HCT116 (cell line): ENCODE results near the gene ADGRD1. TPM values are rescaled to one million over a fixed set of nuclear protein-coding genes. Genes with fewer than 3 reads are reported as not detected.

Experiments used
- ATAC-seq: fragments of 200-7000 bp; cut with Tn5 transposase; 2 replicates; pipeline ENCODE4 v1.9.1; 2020; ENCODE audit warnings: mild to moderate bottlenecking, moderate library complexity
- BruUV-seq: library from RNA; stranded (reverse); fragments of 400-500 nt; replicated peaks from 2 replicates; lab custom pipeline; 2021; lab: Mats Ljungman, UMichigan
- CTCF ChIA-PET: fragments of 300-600 bp; sonication (Branson Sonifier 250); formaldehyde crosslinking; loops from one replicate; lab custom pipeline; 2021; ENCODE audit warnings: antibody characterized with exemption; lab: Charles Lee
- POLR2A ChIA-PET: fragments of 300-600, 350-600 bp; sonication (Branson Sonifier 250); formaldehyde crosslinking; loops from one replicate; lab custom pipeline; 2021; ENCODE audit warnings: antibody characterized with exemption; lab: Charles Lee
- RAD21 ChIA-PET, 2 experiments: fragments of 300-600 bp; sonication (Branson Sonifier 250); formaldehyde crosslinking; loops; one replicate each; lab custom pipeline; 2023; ENCODE audit warnings: low total read pairs in 2 of 2; ENCODE audit not compliant: uncharacterized antibody in 2 of 2, unreplicated experiment in 2 of 2, low non-redundant PET in 1 of 2; lab: Charles Lee
- DNase-seq: peaks from one replicate; pipeline ENCODE4 v3.0.0-alpha.2; 2010; ENCODE audit warnings: low read depth, low spot score
- H2AFZ ChIP-seq: fragments of 200-600 bp; shearing (Covaris generic), sonication (generic); 2 replicates; pipeline ENCODE4 v1.6.1; 2017; ENCODE audit warnings: low read depth, mixed run types, mixed read lengths, antibody characterized with exemption, low read length; ENCODE audit not compliant: poor library complexity, severe bottlenecking
- H3K27ac ChIP-seq: 2 replicates; pipeline ENCODE4 v1.5.1; 2012; ENCODE audit warnings: low read depth, low read length
- H3K27me3 ChIP-seq: fragments of 200-600 bp; sonication (generic); 2 replicates; pipeline ENCODE4 v1.6.1; 2016; ENCODE audit warnings: mixed run types, low read length, mixed read lengths; ENCODE audit not compliant: insufficient read depth
- H3K36me3 ChIP-seq, 2 experiments: fragments of 200-500 bp in 1 of 2; fragments of 200-600 bp in 1 of 2; sonication (Bioruptor generic) in 1 of 2; sonication (generic) in 1 of 2; 2 replicates each; pipeline versions ENCODE4 v1.5.1 to v1.6.1; 2014 to 2016; ENCODE audit warnings: low read length in 2 of 2, inconsistent platforms in 1 of 2, mixed read lengths in 1 of 2, mixed run types in 1 of 2; ENCODE audit not compliant: insufficient read depth in 2 of 2, control insufficient read depth in 1 of 2
- H3K4me1 ChIP-seq, 2 experiments: fragments of 200-600 bp in 1 of 2; sonication (generic) in 1 of 2; 2 replicates each; pipeline versions ENCODE4 v1.5.1 to v1.6.1; 2012 to 2017; ENCODE audit warnings: low read length in 2 of 2, inconsistent platforms in 1 of 2, mild to moderate bottlenecking in 1 of 2, mixed read lengths in 1 of 2, mixed run types in 1 of 2, moderate library complexity in 1 of 2; ENCODE audit not compliant: insufficient read depth in 2 of 2, control insufficient read depth in 1 of 2
- H3K4me2 ChIP-seq: fragments of 200-600 bp; sonication (generic); 2 replicates; pipeline ENCODE4 v1.6.1; 2017; ENCODE audit warnings: mixed run types, low read length, mixed read lengths
- H3K4me3 ChIP-seq, 2 experiments: fragments of 200-600 bp in 1 of 2; sonication (generic) in 1 of 2; replicated peaks in 1 of 2; 2 replicates each; pipeline ENCODE4 v1.5.1; 2011 to 2016; ENCODE audit warnings: low read length in 2 of 2, control low read depth in 1 of 2, low read depth in 1 of 2, mild to moderate bottlenecking in 1 of 2, mixed read lengths in 1 of 2, mixed run types in 1 of 2
- H3K79me2 ChIP-seq: fragments of 200-600 bp; sonication (generic); 2 replicates; pipeline ENCODE4 v1.6.1; 2017; ENCODE audit warnings: mild to moderate bottlenecking, mixed run types, low read length, moderate library complexity, mixed read lengths; ENCODE audit not compliant: insufficient read depth
- H3K9ac ChIP-seq: fragments of 200-600 bp; sonication (generic); 2 replicates; pipeline ENCODE4 v1.6.1; 2016; ENCODE audit warnings: low read length, mixed read lengths
- H3K9me2 ChIP-seq: fragments of 200-600 bp; sonication (generic), shearing (Covaris generic); 2 replicates; pipeline ENCODE4 v1.6.1; 2017; ENCODE audit warnings: mixed run types, mild to moderate bottlenecking, moderate library complexity; ENCODE audit not compliant: insufficient read depth
- H3K9me3 ChIP-seq, 2 experiments: fragments of 200-500 bp in 1 of 2; fragments of 200-600 bp in 1 of 2; sonication (Bioruptor generic) in 1 of 2; sonication (generic) in 1 of 2; 2 replicates each; pipeline ENCODE4 v1.6.1; 2014 to 2017; ENCODE audit warnings: low read length in 2 of 2, mixed read lengths in 2 of 2, inconsistent platforms in 1 of 2, low read depth in 1 of 2, mild to moderate bottlenecking in 1 of 2, mixed run types in 1 of 2, moderate library complexity in 1 of 2; ENCODE audit not compliant: control insufficient read depth in 1 of 2, insufficient read depth in 1 of 2
- H4K20me1 ChIP-seq: fragments of 200-600 bp; sonication (generic), shearing (Covaris generic); 2 replicates; pipeline ENCODE4 v1.6.1; 2017; ENCODE audit warnings: mixed run types, mild to moderate bottlenecking, moderate library complexity; ENCODE audit not compliant: insufficient read depth
- CBX3 ChIP-seq: IDR thresholded peaks from 2 replicates; pipeline ENCODE4 v1.6.1; 2012; ENCODE audit warnings: low read depth
- ELF1 ChIP-seq: IDR thresholded peaks from 2 replicates; pipeline ENCODE4 v1.6.1; 2012; ENCODE audit warnings: low read depth, borderline replicate concordance
- EZH2 ChIP-seq: fragments of 200-600 bp; sonication (generic); IDR thresholded peaks from 2 replicates; pipeline ENCODE4 v1.6.1; 2017; ENCODE audit warnings: antibody characterized with exemption, mixed run types
- JUND ChIP-seq: IDR thresholded peaks from 2 replicates; pipeline ENCODE4 v1.6.1; 2012
- POLR2A ChIP-seq: IDR thresholded peaks from 2 replicates; pipeline ENCODE4 v1.7.0; 2011; ENCODE audit warnings: borderline replicate concordance; ENCODE audit not compliant: insufficient read depth, insufficient read length; ENCODE audit errors: extremely low read depth
- POLR2AphosphoS5 ChIP-seq: IDR thresholded peaks from 2 replicates; pipeline ENCODE4 v1.6.1; 2011; ENCODE audit warnings: mild to moderate bottlenecking, low read depth, low read length, moderate library complexity
- RAD21 ChIP-seq: IDR thresholded peaks from 2 replicates; pipeline ENCODE4 v1.6.1; 2012; ENCODE audit warnings: low read depth, mild to moderate bottlenecking
- SIN3A ChIP-seq: IDR thresholded peaks from 2 replicates; pipeline ENCODE4 v1.6.1; 2012; ENCODE audit warnings: low read depth
- SP1 ChIP-seq: IDR thresholded peaks from 2 replicates; pipeline ENCODE4 v1.6.1; 2012; ENCODE audit warnings: low read depth
- YY1 ChIP-seq: IDR thresholded peaks from 2 replicates; pipeline ENCODE4 v1.6.1; 2011; ENCODE audit warnings: low read length, low read depth, moderate library complexity, mild to moderate bottlenecking; ENCODE audit not compliant: insufficient replicate concordance; ENCODE audit errors: extremely low read depth
- ZFX ChIP-seq: fragments of 450-650 bp; IDR thresholded peaks from 2 replicates; pipeline ENCODE4 v1.6.1; 2017
- ZNF274 ChIP-seq: fragments of 200-500 bp; sonication (Bioruptor generic); IDR thresholded peaks from 2 replicates; pipeline ENCODE4 v1.6.1; 2014; ENCODE audit warnings: mild to moderate bottlenecking, low read depth, low read length, inconsistent platforms
- intact Hi-C: fragments of 100-400 bp; cut with micrococcal nuclease; formaldehyde crosslinking; loops from 2 replicates; pipeline ENCODE4 v1.10.0; 2022
- total RNA-seq: library from RNA; stranded (reverse); gene quantifications from one replicate; pipeline ENCODE4 v1.2.1, GENCODE V29; 2021; ENCODE audit not compliant: unreplicated experiment
- TF ChIP-seq, protein P1 (sequence below): IDR thresholded peaks from 2 replicates; pipeline ENCODE4 v1.6.1; 2012
- TF ChIP-seq, protein P2 (sequence below): IDR thresholded peaks from 2 replicates; pipeline ENCODE4 v1.6.1; 2011; ENCODE audit warnings: mild to moderate bottlenecking, low read length, moderate library complexity; ENCODE audit not compliant: insufficient replicate concordance; ENCODE audit errors: extremely low read depth
- TF ChIP-seq, protein P3 (sequence below): IDR thresholded peaks from 2 replicates; pipeline ENCODE4 v1.6.1; 2012
- TF ChIP-seq, protein P4 (sequence below), 3 experiments: fragments of 200-600 bp in 1 of 3; sonication (generic) in 1 of 3; IDR thresholded peaks in 2 of 3; conservative IDR thresholded peaks in 1 of 3; 2 replicates each; pipeline ENCODE4 v1.5.1; 2012 to 2017; ENCODE audit warnings: low read depth in 2 of 3, low read length in 2 of 3, antibody characterized with exemption in 1 of 3, borderline replicate concordance in 1 of 3, control low read depth in 1 of 3, mild to moderate bottlenecking in 1 of 3, mixed read lengths in 1 of 3, mixed run types in 1 of 3, moderate library complexity in 1 of 3; ENCODE audit not compliant: insufficient read depth in 1 of 3

The ADGRD1 gene
- total RNA-seq, 1 experiment from 2014 or later: 0.44 TPM

DNA sequence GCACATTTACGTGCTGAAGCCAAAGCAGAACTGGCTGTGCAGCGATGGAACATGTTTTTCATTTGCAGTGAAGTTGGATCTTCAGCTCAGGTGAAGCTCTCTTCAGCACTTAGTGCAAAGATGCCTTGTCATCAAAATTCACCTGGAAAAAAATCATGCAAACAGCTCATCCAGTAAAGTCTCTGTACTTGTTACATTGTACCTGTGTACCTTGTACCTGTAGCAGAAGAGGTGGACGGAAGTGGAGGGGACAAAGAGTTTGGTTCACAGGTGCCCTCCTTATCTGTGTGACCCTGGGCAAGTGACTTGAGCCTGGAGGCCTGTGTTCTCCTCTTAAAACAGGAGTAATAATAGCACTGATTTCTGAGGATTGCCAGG, 54.0 kb downstream of the ADGRD1 start:
- Histone ChIP-seq H2AFZ (no peak overlapping the region), H3K79me2 (no peaks in the 10 kb centered on the region), H3K27ac (no peak overlapping the region), H3K9me3 (no peaks in the 10 kb centered on the region), H3K4me3 (no peak overlapping the region), H3K9ac (no peak overlapping the region), H4K20me1 (no peaks in the 10 kb centered on the region), H3K27me3 (peaks cover 6% of the 10 kb centered on the region), H3K4me1 (no peaks in the 10 kb centered on the region), H3K36me3 (no peaks in the 10 kb centered on the region), H3K4me2 (no peak overlapping the region), H3K9me2 (no peaks in the 10 kb centered on the region)
- ChIA-PET CTCF (no interaction called here), RAD21 (no interaction called here), POLR2A (no interaction called here)
- no peak for TF ChIP-seq POLR2A
- intact Hi-C loops: no loop called here
- no peak for ATAC-seq
- no peak for DNase-seq
- BruUV-seq: no TSS peak

DNA sequence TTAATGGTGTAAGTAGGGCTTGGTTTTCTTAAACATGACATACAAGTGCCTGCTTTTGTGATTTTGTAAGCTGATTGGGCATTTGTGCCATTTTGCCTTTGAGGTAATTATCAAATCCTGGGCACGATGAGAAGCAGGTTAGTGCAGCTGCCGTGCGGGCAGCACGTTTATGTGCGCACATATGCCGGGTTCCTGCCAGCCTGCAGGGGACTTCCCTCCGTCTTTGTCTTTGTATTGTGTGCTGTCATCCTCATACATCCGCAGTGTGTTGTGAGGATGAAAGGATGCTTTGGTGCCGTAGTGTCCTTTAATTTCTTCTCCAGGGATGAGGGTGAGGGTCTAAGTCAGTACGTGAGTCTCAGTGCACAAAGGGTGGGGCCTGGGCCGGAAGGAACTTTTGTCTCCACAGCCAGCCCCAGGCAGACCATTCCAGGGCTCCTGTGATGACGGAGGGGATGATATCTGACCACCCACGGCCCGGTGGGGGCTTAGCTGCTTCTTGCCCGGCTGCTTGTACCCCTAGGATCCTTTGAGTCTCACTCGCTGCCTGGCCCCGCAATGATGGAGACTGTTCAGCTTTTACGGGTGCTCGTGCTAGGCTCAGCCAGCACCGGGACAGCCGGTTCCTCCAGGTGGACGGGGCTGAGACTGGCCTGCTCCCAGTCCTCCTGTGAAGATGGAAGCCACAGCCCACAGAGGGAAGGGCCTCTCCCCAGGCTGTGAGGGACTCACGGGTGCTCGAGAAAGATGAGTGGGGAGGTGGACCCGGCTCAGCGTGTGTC, 54.6 kb downstream of the ADGRD1 start:
- Histone ChIP-seq H3K36me3 (no peaks in the 10 kb centered on the region), H3K9ac (no peak overlapping the region), H3K4me2 (no peak overlapping the region), H3K79me2 (no peaks in the 10 kb centered on the region), H3K4me1 (no peaks in the 10 kb centered on the region), H3K27ac (no peak overlapping the region), H3K27me3 (peaks cover 6% of the 10 kb centered on the region), H3K4me3 (no peak overlapping the region), H3K9me2 (no peaks in the 10 kb centered on the region), H2AFZ (no peak overlapping the region), H4K20me1 (no peaks in the 10 kb centered on the region), H3K9me3 (no peaks in the 10 kb centered on the region)
- no peak for DNase-seq
- ChIA-PET POLR2A (no interaction called here), CTCF (no interaction called here), RAD21 (no interaction called here)
- intact Hi-C loops: no loop called here
- TF ChIP-seq EZH2: no peak
- no peak for TF ChIP-seq YY1
- no peak for TF ChIP-seq ZFX
- TF ChIP-seq ZNF274: no peak
- TF ChIP-seq SP1: no peak
- TF ChIP-seq, protein P1, sequence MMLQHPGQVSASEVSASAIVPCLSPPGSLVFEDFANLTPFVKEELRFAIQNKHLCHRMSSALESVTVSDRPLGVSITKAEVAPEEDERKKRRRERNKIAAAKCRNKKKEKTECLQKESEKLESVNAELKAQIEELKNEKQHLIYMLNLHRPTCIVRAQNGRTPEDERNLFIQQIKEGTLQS: no peak
- no peak for TF ChIP-seq JUND
- TF ChIP-seq SIN3A: no peak
- TF ChIP-seq POLR2AphosphoS5: no peak
- no peak for TF ChIP-seq RAD21
- TF ChIP-seq CBX3: no peak
- TF ChIP-seq, protein P2, sequence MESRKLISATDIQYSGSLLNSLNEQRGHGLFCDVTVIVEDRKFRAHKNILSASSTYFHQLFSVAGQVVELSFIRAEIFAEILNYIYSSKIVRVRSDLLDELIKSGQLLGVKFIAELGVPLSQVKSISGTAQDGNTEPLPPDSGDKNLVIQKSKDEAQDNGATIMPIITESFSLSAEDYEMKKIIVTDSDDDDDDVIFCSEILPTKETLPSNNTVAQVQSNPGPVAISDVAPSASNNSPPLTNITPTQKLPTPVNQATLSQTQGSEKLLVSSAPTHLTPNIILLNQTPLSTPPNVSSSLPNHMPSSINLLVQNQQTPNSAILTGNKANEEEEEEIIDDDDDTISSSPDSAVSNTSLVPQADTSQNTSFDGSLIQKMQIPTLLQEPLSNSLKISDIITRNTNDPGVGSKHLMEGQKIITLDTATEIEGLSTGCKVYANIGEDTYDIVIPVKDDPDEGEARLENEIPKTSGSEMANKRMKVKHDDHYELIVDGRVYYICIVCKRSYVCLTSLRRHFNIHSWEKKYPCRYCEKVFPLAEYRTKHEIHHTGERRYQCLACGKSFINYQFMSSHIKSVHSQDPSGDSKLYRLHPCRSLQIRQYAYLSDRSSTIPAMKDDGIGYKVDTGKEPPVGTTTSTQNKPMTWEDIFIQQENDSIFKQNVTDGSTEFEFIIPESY: no peak
- TF ChIP-seq POLR2A: no peak
- TF ChIP-seq, protein P3, sequence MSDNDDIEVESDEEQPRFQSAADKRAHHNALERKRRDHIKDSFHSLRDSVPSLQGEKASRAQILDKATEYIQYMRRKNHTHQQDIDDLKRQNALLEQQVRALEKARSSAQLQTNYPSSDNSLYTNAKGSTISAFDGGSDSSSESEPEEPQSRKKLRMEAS: no peak
- TF ChIP-seq ELF1: no peak
- TF ChIP-seq, protein P4, sequence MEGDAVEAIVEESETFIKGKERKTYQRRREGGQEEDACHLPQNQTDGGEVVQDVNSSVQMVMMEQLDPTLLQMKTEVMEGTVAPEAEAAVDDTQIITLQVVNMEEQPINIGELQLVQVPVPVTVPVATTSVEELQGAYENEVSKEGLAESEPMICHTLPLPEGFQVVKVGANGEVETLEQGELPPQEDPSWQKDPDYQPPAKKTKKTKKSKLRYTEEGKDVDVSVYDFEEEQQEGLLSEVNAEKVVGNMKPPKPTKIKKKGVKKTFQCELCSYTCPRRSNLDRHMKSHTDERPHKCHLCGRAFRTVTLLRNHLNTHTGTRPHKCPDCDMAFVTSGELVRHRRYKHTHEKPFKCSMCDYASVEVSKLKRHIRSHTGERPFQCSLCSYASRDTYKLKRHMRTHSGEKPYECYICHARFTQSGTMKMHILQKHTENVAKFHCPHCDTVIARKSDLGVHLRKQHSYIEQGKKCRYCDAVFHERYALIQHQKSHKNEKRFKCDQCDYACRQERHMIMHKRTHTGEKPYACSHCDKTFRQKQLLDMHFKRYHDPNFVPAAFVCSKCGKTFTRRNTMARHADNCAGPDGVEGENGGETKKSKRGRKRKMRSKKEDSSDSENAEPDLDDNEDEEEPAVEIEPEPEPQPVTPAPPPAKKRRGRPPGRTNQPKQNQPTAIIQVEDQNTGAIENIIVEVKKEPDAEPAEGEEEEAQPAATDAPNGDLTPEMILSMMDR (IDR thresholded peaks at IDR 0.05 in 2 of 3, conservative IDR thresholded peaks at IDR 0.05 in 1 of 3; ENCODE audit: borderline replicate concordance in 1 of 3, insufficient read depth in 1 of 3, low read depth in 2 of 3, low read length in 2 of 3): no peak
- no peak for ATAC-seq
- no TSS peak for BruUV-seq
